ENCODE data around the gene CACNA1I. TPM values are rescaled to one million over a fixed set of nuclear protein-coding genes. Genes with fewer than 3 reads are reported as not detected.
A peak's percentile ranks its signal among the peaks of the same experiment; 100 is the strongest.

The CACNA1I gene
- total RNA-seq, 6 experiments from 2014 or later, result 0.06 TPM; not detected in 5

- ATAC-seq, result peak in 1 of 4 donors; percentile 28
- WGBS (ENCODE audit: insufficient coverage, low coverage, low lambda C conversion rate, missing lambda C conversion rate), result 56% methylated on average over 12 of the region's 18 CpGs
- peak in 1 of 3 donors; percentile 39 for DNase-seq
- H3K4me3 ChIP-seq, result no peak overlapping the region
- no peaks in the 10 kb centered on the region for H3K9me3 ChIP-seq
- TF ChIP-seq CTCF (IDR thresholded peaks at IDR 0.05) (no peak), POLR2A (IDR thresholded peaks at IDR 0.05) (no peak)
- intact Hi-C loops (cut with DNase I), result no loop called here
- no peaks in the 10 kb centered on the region for H3K27me3 ChIP-seq
- H3K27ac ChIP-seq, result no peak overlapping the region
- H3K36me3 ChIP-seq, result no peaks in the 10 kb centered on the region
- no peaks in the 10 kb centered on the region for H3K4me1 ChIP-seq
Measured at GRCh38 chr22:39634530-39635405, 64.2 kb downstream of the CACNA1I start.

- no peak for DNase-seq
- no peak overlapping the region for H3K4me3 ChIP-seq
- 64% methylated on average over 3 of the region's 6 CpGs for WGBS (ENCODE audit: insufficient coverage, low coverage, low lambda C conversion rate, missing lambda C conversion rate)
- no peak for ATAC-seq
- intact Hi-C loops (cut with DNase I), result no loop called here
- H3K36me3 ChIP-seq, result no peaks in the 10 kb centered on the region
- H3K27me3 ChIP-seq, result no peaks in the 10 kb centered on the region
- H3K27ac ChIP-seq, result no peak overlapping the region
- no peak for TF ChIP-seq CTCF (IDR thresholded peaks at IDR 0.05)
- TF ChIP-seq POLR2A (IDR thresholded peaks at IDR 0.05), result no peak
- no peaks in the 10 kb centered on the region for H3K9me3 ChIP-seq
- H3K4me1 ChIP-seq, result no peaks in the 10 kb centered on the region
Measured at GRCh38 chr22:39635719-39636118, 65.2 kb downstream of the CACNA1I start.

- WGBS (ENCODE audit: insufficient coverage, low coverage, low lambda C conversion rate, missing lambda C conversion rate), result 52% methylated on average over 2 of the region's 2 CpGs
- no peaks in the 10 kb centered on the region for H3K9me3 ChIP-seq
- H3K36me3 ChIP-seq, result no peaks in the 10 kb centered on the region
- intact Hi-C loops (cut with DNase I), result no loop called here
- no peak overlapping the region for H3K4me3 ChIP-seq
- peak in 3 of 4 donors; percentile 26 to 71 (median 56) for ATAC-seq
- H3K27ac ChIP-seq, result no peak overlapping the region
- no peaks in the 10 kb centered on the region for H3K27me3 ChIP-seq
- TF ChIP-seq CTCF (IDR thresholded peaks at IDR 0.05) (no peak), POLR2A (IDR thresholded peaks at IDR 0.05) (no peak)
- DNase-seq, result no peak
- no peaks in the 10 kb centered on the region for H3K4me1 ChIP-seq
Measured at GRCh38 chr22:39638958-39639357, 68.4 kb downstream of the CACNA1I start.

GRCh38 chr22:39641660-39642310 lies 71.2 kb downstream of the CACNA1I start:
- TF ChIP-seq POLR2A (IDR thresholded peaks at IDR 0.05) (no peak), CTCF (IDR thresholded peaks at IDR 0.05) (no peak)
- intact Hi-C loops (cut with DNase I), result no loop called here
- DNase-seq, result no peak
- Histone ChIP-seq H3K4me1 (no peaks in the 10 kb centered on the region), H3K4me3 (no peak overlapping the region), H3K36me3 (no peaks in the 10 kb centered on the region), H3K27me3 (no peaks in the 10 kb centered on the region), H3K9me3 (no peaks in the 10 kb centered on the region), H3K27ac (no peak overlapping the region)
- no peak for ATAC-seq
- no CpG with 5 or more reads among the region's 9 CpGs for WGBS (ENCODE audit: insufficient coverage, low coverage, low lambda C conversion rate, missing lambda C conversion rate)
